NCI-H526 treated with DMSO at 0.1 percent for 48 hours (cell line): ENCODE data around the gene RASGRP4.
"Not testable (repeated sequence)": the region's sequence is repeated elsewhere in the genome, so short reads cannot be mapped to it uniquely, and the experiment has no call there.

Source experiments
- DNase-seq: peaks from one replicate; lab custom pipeline; 2025; lab: John Stamatoyannopoulos, UW

RASGRP4 gene

GRCh38 chr19:38445362-38445761 is 19.3 kb upstream of the RASGRP4 start:
- DNase-seq = no peak

- DNase-seq = no peak
Measured at GRCh38 chr19:38444026-38444425, 18.0 kb upstream of the RASGRP4 start.

- DNase-seq = no peak
Measured at GRCh38 chr19:38443458-38443999, 17.5 kb upstream of the RASGRP4 start.

DNA sequence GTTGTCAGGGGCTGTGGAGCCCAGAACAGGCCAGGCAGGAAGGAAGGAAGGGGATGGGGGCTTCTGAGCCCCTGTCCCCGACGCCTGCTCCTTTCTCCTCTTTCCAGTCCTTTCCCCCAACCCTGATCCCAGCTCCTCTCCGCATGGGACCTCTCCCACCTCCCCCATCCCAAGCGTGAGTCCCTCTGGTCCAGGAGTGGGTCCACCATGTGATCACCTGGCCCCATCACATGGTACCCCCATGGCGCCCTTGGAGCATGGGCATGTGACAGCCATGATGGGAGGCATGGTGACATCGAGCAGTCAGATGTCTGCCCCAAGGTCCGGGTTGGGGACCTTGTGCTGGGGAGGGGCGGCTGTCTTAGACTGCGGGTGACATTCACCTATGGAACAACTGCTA is 16.7 kb upstream of the RASGRP4 start:
- DNase-seq = no peak

DNA sequence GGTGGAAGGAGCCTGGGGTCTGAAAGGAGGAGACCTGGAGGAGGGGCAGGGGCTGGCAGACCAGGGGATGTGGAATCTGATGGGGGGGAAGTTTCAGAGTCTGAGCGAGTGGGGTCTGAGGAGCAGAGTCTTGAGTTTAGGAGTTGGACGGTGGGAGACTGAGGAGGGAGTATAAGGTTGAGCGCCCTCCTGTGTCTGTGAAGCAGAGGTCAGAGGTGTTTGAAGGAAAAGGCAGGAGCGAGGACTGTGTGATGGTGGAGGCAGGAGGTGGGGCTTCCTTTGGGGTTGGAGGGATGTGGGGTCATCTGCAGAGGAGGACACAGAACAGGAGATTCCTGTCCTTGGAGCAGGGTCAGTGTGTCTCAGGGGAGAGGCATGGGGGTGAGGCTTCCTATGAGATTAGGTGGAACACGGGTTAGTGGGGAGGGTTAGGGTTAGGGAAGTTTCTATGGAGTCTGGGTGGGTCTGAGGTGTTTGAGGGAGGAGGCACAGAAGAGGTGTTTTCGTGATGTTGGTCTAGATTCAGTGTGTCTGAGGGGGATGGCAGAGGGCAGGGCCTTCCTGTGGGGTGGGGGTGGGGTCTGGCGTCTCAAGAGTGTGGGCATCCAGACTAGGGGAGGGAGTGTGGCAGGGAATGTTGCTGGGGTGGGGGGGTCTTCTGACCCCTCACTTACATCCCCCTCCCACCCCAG is 15.8 kb upstream of the RASGRP4 start:
- no peak for DNase-seq

GRCh38 chr19:38440592-38440991 is 14.6 kb upstream of the RASGRP4 start:
- no peak for DNase-seq

GRCh38 chr19:38437917-38438316 is 11.9 kb upstream of the RASGRP4 start:
- DNase-seq = no peak

GRCh38 chr19:38437295-38437694 is 11.3 kb upstream of the RASGRP4 start:
- no peak for DNase-seq

DNA sequence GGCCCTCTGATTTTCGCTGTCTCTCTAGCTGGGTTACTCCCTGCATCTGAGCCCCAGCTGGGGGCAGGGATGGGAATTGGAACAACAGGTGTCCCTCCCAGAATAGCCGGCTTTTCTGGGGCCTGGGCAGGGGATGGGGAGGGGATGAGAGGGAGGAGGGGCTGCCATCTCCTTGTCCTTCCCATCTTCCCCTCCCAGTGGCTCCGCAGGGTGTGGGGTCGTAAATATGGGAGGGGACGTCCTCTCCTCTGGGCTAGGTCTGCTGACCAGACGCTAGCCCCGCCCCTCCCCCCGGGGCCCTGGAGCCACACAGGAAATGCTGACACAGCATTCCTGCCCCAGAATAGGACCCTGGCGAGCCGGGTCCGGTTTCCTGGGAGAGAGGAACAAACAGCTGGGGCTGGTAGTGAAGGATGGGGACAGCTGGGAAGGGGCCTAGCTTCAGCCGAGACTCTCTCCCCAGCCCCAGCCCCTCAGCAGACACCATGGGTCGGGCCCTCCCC is 8.6 kb upstream of the RASGRP4 start:
- DNase-seq = no peak

DNA sequence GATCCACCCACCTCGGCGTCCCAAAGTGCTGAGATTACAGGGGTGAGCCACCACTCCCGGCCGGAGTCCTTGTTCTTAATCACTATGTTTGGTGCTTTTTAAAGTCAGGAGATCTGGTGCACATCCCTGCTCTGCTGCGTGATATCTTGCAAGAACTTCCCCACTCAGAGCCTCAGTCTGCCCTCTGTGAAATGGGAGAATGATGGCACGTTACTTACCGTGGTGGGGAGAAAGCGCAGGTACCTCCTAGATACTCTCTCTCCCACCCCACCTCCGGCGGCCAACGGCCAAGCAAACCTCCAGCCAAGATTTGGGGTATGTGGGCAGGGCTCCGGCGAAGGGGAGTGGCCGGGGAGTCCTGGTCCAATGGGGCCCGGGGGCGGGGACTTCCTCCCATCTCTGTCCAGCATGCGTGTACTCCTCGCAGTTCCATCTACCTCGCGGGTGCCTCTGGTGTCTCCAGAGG is 7.3 kb upstream of the RASGRP4 start, which contains the start of gene RYR1:
Gene RYR1, plus strand, starts transcription at position 424 of the 466 bp plus-strand sequence. CDS start 139 bp downstream, outside the sequence.
- DNase-seq = no peak

DNA sequence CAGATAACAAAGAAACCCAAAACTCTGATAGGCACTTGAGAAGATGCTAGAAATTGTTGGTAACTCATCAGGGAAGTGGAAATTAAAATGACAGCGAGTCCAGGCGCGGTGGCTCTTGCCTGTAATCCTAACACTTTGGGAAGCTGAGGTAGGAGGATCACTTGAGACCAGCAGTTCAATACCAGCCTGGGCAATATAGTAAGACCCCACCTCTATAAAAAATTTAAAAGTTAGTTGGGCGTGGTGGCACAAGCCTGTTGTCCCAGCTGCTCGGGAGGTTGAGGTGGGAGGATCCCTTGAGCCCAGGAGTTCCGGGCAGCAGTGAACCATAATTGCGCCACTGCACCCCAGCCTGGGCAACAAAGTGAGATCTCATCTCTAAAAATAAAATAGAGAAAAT is 4.9 kb upstream of the RASGRP4 start:
- DNase-seq = no peak

- DNase-seq = no peak
Measured at GRCh38 chr19:38429811-38430156, 3.8 kb upstream of the RASGRP4 start.

- no peak for DNase-seq
Measured at GRCh38 chr19:38429055-38429810, 3.2 kb upstream of the RASGRP4 start.

DNA sequence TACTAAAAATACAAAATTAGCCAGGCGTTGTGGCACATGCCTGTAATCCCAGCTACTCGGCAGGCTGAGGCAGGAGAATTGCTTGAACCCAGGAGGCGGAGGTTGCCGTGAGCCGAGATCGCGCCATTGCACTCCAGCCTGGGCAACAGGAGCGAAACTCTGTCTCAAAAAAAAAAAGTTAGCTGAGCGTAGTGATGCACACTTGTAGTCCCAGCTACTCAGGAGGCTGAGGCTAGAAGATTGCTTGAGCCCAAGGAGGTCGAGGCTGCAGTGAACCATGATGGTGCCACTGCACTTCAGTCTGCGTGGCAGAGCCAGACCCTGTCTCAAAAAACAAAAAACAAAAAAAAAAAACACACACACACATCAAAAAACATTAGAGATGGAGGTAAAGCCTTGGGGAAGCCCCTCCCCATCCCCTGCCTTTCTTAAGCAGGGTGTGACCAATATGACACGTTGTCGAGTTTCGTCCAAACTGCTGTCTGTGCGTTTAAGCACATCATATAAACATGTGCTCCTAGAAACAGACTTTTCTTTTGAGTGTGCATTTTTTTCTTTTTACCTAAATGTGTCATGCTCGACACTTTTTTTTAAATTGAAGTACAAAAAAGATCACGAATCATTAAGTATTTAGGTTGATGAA is 1.1 kb upstream of the RASGRP4 start:
- DNase-seq = not testable (repeated sequence)

GRCh38 chr19:38425222-38425809 is 703 bp downstream of the RASGRP4 start:
- no peak for DNase-seq

- DNase-seq = no peak
Measured at GRCh38 chr19:38424272-38424671, 1.7 kb downstream of the RASGRP4 start.

DNA sequence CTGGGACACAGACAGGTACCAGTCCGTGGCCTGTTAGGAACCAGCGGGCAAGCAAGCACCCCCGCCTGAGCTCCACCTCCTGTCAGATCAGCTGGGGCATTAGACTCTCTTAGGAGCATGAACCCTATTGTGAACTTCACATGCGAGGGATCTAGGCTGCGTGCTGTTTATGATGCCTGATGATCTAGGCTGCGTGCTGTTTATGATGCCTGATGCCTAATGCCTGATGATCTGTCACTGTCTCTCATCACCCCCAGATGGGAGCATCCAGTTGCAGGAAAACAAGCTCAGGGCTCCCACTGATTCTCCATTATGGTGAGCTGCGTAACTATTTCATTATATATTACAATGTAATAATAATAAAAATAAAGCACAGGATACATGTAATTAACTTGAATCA is 3.6 kb downstream of the RASGRP4 start:
- no peak for DNase-seq

GRCh38 chr19:38421856-38422255 is 4.2 kb downstream of the RASGRP4 start:
- DNase-seq = no peak

DNA sequence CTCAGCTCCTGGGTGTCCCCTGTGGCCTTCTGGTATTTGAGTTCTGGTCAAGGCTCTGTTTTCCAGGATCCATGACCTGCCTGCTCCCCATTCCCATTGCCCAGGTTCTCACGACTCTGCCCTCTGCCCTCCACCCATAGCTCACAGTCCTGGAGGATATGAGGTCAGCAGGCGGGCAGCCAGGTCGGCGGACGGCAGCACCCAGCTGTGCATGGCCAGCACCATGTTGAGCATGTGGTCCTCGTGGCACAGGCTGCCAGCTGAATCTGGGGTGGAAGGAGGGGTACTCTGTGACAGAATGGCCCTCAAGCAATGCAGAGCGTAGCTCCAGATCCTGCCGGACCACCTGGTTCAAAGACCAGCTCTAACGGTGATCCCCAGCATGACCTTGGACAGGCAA is 5.1 kb downstream of the RASGRP4 start:
- no peak for DNase-seq

DNA sequence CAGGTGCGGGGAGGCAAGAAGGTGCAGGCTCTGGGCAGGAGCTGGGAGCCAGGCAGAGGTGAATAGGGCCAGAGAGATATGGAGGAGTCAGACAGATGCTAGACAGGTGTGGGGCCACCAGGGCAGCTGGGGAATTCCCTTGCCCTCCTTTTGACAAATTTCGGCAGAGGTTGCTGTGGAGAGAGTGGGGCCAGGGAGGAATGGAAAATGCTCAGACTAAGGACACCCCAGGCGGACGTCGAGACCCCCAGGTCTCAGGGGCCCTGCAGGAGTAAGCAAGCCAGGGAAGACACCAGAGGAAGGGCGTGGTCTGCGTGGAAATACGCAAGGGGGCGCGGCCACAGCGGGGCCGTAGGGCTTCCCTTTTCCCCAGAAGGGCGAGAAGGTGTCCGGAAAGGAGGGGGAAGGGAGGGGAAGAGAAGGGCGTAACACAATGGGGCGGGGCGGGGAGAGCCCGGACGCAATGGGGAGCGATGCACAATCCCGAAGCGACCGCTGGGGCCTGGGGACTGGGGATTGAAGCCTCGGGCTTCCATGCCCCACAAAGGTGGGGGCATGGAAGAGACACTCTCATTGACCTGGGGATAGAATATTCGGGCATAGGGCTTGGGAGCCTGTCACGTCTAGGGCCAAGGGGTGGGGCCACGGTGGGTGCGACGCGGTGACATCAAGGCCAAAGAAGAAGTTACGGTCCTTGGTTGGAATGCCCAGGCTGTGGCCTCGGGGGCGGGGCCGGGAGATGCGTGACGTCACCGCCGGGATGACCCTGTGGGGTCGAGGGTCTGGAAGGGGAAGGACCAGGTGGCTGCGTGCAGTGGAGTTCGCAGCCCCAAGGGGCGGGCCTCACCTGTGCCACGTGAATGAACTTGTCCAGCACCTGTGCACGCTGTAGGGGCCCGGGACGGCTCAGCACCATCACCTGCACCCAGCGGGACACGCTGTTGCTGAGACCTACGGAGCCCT is 8.2 kb downstream of the RASGRP4 start:
- peak; percentile 28 for DNase-seq

GRCh38 chr19:38417146-38417543 is 8.9 kb downstream of the RASGRP4 start:
- DNase-seq = no peak
